ENCODE measurements around the gene DGKD.

Gene DGKD

GRCh38 chr2:233435436-233436190 is 81.3 kb downstream of the DGKD start:
- no peak overlapping the region for H3K4me3 ChIP-seq (ENCODE audit: low read depth, low read length)

GRCh38 chr2:233436191-233436581 is 81.9 kb downstream of the DGKD start:
- TF ChIP-seq CTCF (IDR thresholded peaks at IDR 0.05; ENCODE audit: borderline replicate concordance, insufficient read depth, low read depth, low read length) = no peak
- H3K4me3 ChIP-seq (ENCODE audit: low read depth, low read length) = no peak overlapping the region

More at GRCh38 chr2:233435436-233436190, 81.3 kb downstream of the DGKD start:
- TF ChIP-seq CTCF (IDR thresholded peaks at IDR 0.05; ENCODE audit: borderline replicate concordance, insufficient read depth, low read depth, low read length) = no peak

- no peak for TF ChIP-seq CTCF (IDR thresholded peaks at IDR 0.05; ENCODE audit: borderline replicate concordance, insufficient read depth, low read depth, low read length)
- no peak overlapping the region for H3K4me3 ChIP-seq (ENCODE audit: low read depth, low read length)
Observed at GRCh38 chr2:233436691-233437438, 82.6 kb downstream of the DGKD start.

- TF ChIP-seq CTCF (IDR thresholded peaks at IDR 0.05; ENCODE audit: borderline replicate concordance, insufficient read depth, low read depth, low read length) = no peak
- no peak overlapping the region for H3K4me3 ChIP-seq (ENCODE audit: low read depth, low read length)
Observed at GRCh38 chr2:233437439-233437955, 83.2 kb downstream of the DGKD start.

GRCh38 chr2:233438573-233439147 is 84.4 kb downstream of the DGKD start:
- H3K4me3 ChIP-seq (ENCODE audit: low read depth, low read length) = no peak overlapping the region
- TF ChIP-seq CTCF (IDR thresholded peaks at IDR 0.05; ENCODE audit: borderline replicate concordance, insufficient read depth, low read depth, low read length) = no peak

GRCh38 chr2:233439191-233439590 is 84.9 kb downstream of the DGKD start:
- TF ChIP-seq CTCF (IDR thresholded peaks at IDR 0.05; ENCODE audit: borderline replicate concordance, insufficient read depth, low read depth, low read length) = no peak
- H3K4me3 ChIP-seq (ENCODE audit: low read depth, low read length) = no peak overlapping the region
